A673 (cell line): ENCODE data around the gene ATXN10.

Experiments
- CTCF ChIP-seq: fragments of 300-800, 200-600 bp; sonication (generic); conservative IDR thresholded peaks from 2 replicates; pipeline ENCODE4 v1.5.1; 2017; ENCODE audit warnings: low read depth, mild to moderate bottlenecking, antibody characterized with exemption, low read length, moderate library complexity, mixed read lengths
- EZH2 ChIP-seq: fragments of 200-600 bp; sonication (generic); IDR thresholded peaks from 2 replicates; pipeline ENCODE4 v1.6.1; 2017; ENCODE audit warnings: borderline replicate concordance, low read depth, mild to moderate bottlenecking, mixed read lengths, antibody characterized with exemption, low read length; ENCODE audit not compliant: poor library complexity, severe bottlenecking

GRCh38 chr22:45703758-45704157 is 32.1 kb downstream of the ATXN10 start:
- TF ChIP-seq CTCF (no peak), EZH2 (no peak)
